Endothelial cell of umbilical vein (primary cell): ENCODE data around the gene CKLF. TPM values are rescaled to one million over a fixed set of nuclear protein-coding genes. Genes with fewer than 3 reads are reported as not detected.

Experiments used
- BruUV-seq: library from RNA; stranded (reverse); fragments of 400-500 nt; replicated peaks from 2 replicates; lab custom pipeline; 2021; lab: Mats Ljungman, UMichigan
- CTCF ChIA-PET: fragments of 300-600, 350-600 bp; sonication (Branson Sonifier 250); formaldehyde crosslinking; loops from one replicate; lab custom pipeline; 2021; ENCODE audit warnings: antibody characterized with exemption, inconsistent platforms; lab: Charles Lee
- POLR2A ChIA-PET: fragments of 300-600, 350-600 bp; sonication (Branson Sonifier 250); formaldehyde crosslinking; loops from one replicate; lab custom pipeline; 2021; ENCODE audit warnings: antibody characterized with exemption, inconsistent platforms; lab: Charles Lee
- DNase-seq: peaks from one replicate; pipeline ENCODE4 v3.0.0-alpha.2; 2011; ENCODE audit warnings: low read depth, low spot score
- FAIRE-seq: peaks from 2 replicates; lab custom pipeline; 2011; peaks lifted over from hg19 to GRCh38; lab: Jason Lieb, UNC
- H2AFZ ChIP-seq: 2 replicates; pipeline ENCODE4 v1.6.0; 2012; ENCODE audit warnings: low read depth, low read length, control low read depth, inconsistent platforms
- H3K27ac ChIP-seq: 2 replicates; pipeline ENCODE4 v1.5.1; 2011; ENCODE audit warnings: low read depth, mild to moderate bottlenecking, control low read depth, low read length, moderate library complexity; ENCODE audit not compliant: insufficient read depth
- H3K27me3 ChIP-seq, 2 experiments: 2 replicates each; pipeline versions ENCODE4 v1.6.0 to v1.6.1; 2011; ENCODE audit warnings: low read length in 2 of 2, mixed read lengths in 1 of 2; ENCODE audit not compliant: control insufficient read depth in 2 of 2, insufficient read depth in 2 of 2
- H3K36me3 ChIP-seq, 2 experiments: 2 replicates in 1 of 2; 3 replicates in 1 of 2; pipeline ENCODE4 v1.5.1; 2011; ENCODE audit warnings: low read length in 2 of 2, mild to moderate bottlenecking in 1 of 2, moderate library complexity in 1 of 2; ENCODE audit not compliant: control insufficient read depth in 2 of 2, insufficient read depth in 2 of 2; ENCODE audit errors: extremely low read depth in 1 of 2
- H3K4me1 ChIP-seq: 3 replicates; pipeline ENCODE4 v1.5.1; 2011; ENCODE audit warnings: mild to moderate bottlenecking, low read length; ENCODE audit not compliant: control insufficient read depth, insufficient read depth; ENCODE audit errors: extremely low read depth
- H3K4me2 ChIP-seq: 2 replicates; pipeline ENCODE4 v1.6.1; 2011; ENCODE audit warnings: low read length, control low read depth, mixed read lengths; ENCODE audit not compliant: insufficient read depth
- H3K4me3 ChIP-seq, 3 experiments: fragments of 200-600 bp in 1 of 3; sonication (generic), shearing (Covaris generic) in 1 of 3; replicated peaks in 1 of 3; 2 replicates each; pipeline ENCODE4 v1.5.1; 2011 to 2016; ENCODE audit warnings: control low read depth in 3 of 3, low read length in 3 of 3, mild to moderate bottlenecking in 2 of 3, inconsistent platforms in 1 of 3, low read depth in 1 of 3, moderate library complexity in 1 of 3; ENCODE audit not compliant: insufficient read depth in 1 of 3
- H3K79me2 ChIP-seq: 2 replicates; pipeline ENCODE4 v1.6.0; 2012; ENCODE audit warnings: low read length, inconsistent platforms; ENCODE audit not compliant: control insufficient read depth, insufficient read depth
- H3K9ac ChIP-seq: replicated peaks from 2 replicates; pipeline ENCODE3; 2011; ENCODE audit warnings: low read length, control low read depth; ENCODE audit not compliant: insufficient read depth; ENCODE audit errors: extremely low read depth
- H3K9me1 ChIP-seq: replicated peaks from 3 replicates; pipeline ENCODE4 v1.6.0; 2011; ENCODE audit warnings: mild to moderate bottlenecking, low read length; ENCODE audit not compliant: control insufficient read depth, insufficient read depth; ENCODE audit errors: extremely low read depth
- H3K9me3 ChIP-seq: replicated peaks from 2 replicates; pipeline ENCODE4 v1.5.1; 2012; ENCODE audit warnings: low read length, inconsistent platforms; ENCODE audit not compliant: control insufficient read depth, insufficient read depth
- H4K20me1 ChIP-seq: replicated peaks from 2 replicates; pipeline ENCODE3; 2011; ENCODE audit warnings: mild to moderate bottlenecking, low read length; ENCODE audit not compliant: control insufficient read depth, insufficient read depth; ENCODE audit errors: extremely low read depth
- EZH2 ChIP-seq: IDR thresholded peaks from 2 replicates; pipeline ENCODE4 v1.6.1; 2012; ENCODE audit warnings: borderline replicate concordance, low read depth, mild to moderate bottlenecking, moderate library complexity, low read length, inconsistent platforms; ENCODE audit not compliant: severe bottlenecking
- FOS ChIP-seq: IDR thresholded peaks from 2 replicates; pipeline ENCODE4 v1.6.1; 2011; ENCODE audit warnings: mild to moderate bottlenecking, low read length, moderate library complexity, borderline replicate concordance; ENCODE audit not compliant: insufficient read depth
- GATA2 ChIP-seq: IDR thresholded peaks from 2 replicates; pipeline ENCODE4 v1.7.0; 2011; ENCODE audit warnings: low read depth, mild to moderate bottlenecking, moderate library complexity, mixed read lengths, low read length; ENCODE audit not compliant: insufficient read length, insufficient read depth
- JUN ChIP-seq: IDR thresholded peaks from 2 replicates; pipeline ENCODE4 v1.6.1; 2011; ENCODE audit warnings: borderline replicate concordance, low read depth; ENCODE audit not compliant: insufficient read length, insufficient read depth
- MAX ChIP-seq: IDR thresholded peaks from 2 replicates; pipeline ENCODE4 v1.6.1; 2011; ENCODE audit not compliant: insufficient read depth, insufficient read length
- MYC ChIP-seq: IDR thresholded peaks from one replicate; pipeline ENCODE4 v1.6.1; 2011; ENCODE audit warnings: mild to moderate bottlenecking, low read depth, low read length
- POLR2A ChIP-seq: IDR thresholded peaks from 2 replicates; pipeline ENCODE4 v1.6.1; 2012; ENCODE audit warnings: low read depth, mild to moderate bottlenecking, control low read depth, low read length
- POLR2AphosphoS5 ChIP-seq: IDR thresholded peaks from 2 replicates; pipeline ENCODE4 v1.6.1; 2012; ENCODE audit warnings: low read depth, mild to moderate bottlenecking, control low read depth, low read length, moderate library complexity; ENCODE audit not compliant: insufficient read depth
- dilution Hi-C: fragments of 300-500 bp; cut with MboI; formaldehyde crosslinking; loops from one replicate; pipeline ENCODE4 v1.15.0; 2019; ENCODE audit warnings: low sequenced_read_pairs; ENCODE audit not compliant: extremely low pct_ligation_motif_present
- intact Hi-C: fragments of 100-400 bp; cut with micrococcal nuclease; formaldehyde crosslinking; loops from one replicate; pipeline ENCODE4 v1.10.0; 2022
- polyA plus RNA-seq, 4 experiments: library from polyadenylated mRNA; depleted of rRNA in 3 of 4; stranded (reverse) in 3 of 4; unstranded in 1 of 4; fragments of >200 nt; gene quantifications; 2 replicates each; pipeline versions ENCODE4 v1.2.1 to v1.2.3, GENCODE V29; 2011 to 2012; ENCODE audit warnings: missing spikeins in 1 of 4
- total RNA-seq: library from RNA; stranded (reverse); gene quantifications from 2 replicates; pipeline ENCODE4 v1.2.3, GENCODE V29; 2021
- TF ChIP-seq, protein P1 (sequence below), 2 donors: IDR thresholded peaks; 1 replicate in 1 of 2; 2 replicates in 1 of 2; pipeline ENCODE4 v1.5.1; 2011; ENCODE audit warnings: low read length in 2 of 2, mild to moderate bottlenecking in 2 of 2, moderate library complexity in 2 of 2, control low read depth in 1 of 2, inconsistent platforms in 1 of 2, low read depth in 1 of 2; ENCODE audit not compliant: insufficient read depth in 1 of 2; ENCODE audit errors: extremely low read depth in 1 of 2

CKLF gene
- total and polyA plus RNA-seq, 2 donors (not counting 3 experiments of a cell fraction or from before 2014, with no cell fraction given): 80.0 to 209 TPM

GRCh38 chr16:66572356-66572755 lies 20.0 kb downstream of the CKLF start:
- Histone ChIP-seq H3K9me3 (no peaks in the 10 kb centered on the region), H4K20me1 (no peaks in the 10 kb centered on the region), H2AFZ (no peak overlapping the region), H3K36me3 (no peaks in the 10 kb centered on the region), H3K9me1 (no peaks in the 10 kb centered on the region), H3K4me2 (no peak overlapping the region), H3K4me3 (no peak overlapping the region), H3K4me1 (peaks cover 27% of the 10 kb centered on the region), H3K27ac (no peak overlapping the region), H3K79me2 (no peaks in the 10 kb centered on the region), H3K9ac (no peak overlapping the region), H3K27me3 (no peaks in the 10 kb centered on the region)
- CTCF ChIA-PET: interaction anchor here (1.2 to 1.8 kb wide), 2 partner anchors 9 to 36 kb away, joined by 5 read pairs; no protein-coding TSS in a partner anchor
- POLR2A ChIA-PET: no interaction called here
- TF ChIP-seq EZH2 (no peak), JUN (no peak), POLR2A (no peak), MYC (no peak), GATA2 (no peak), MAX (no peak), FOS (no peak), POLR2AphosphoS5 (no peak)
- TF ChIP-seq, protein P1, sequence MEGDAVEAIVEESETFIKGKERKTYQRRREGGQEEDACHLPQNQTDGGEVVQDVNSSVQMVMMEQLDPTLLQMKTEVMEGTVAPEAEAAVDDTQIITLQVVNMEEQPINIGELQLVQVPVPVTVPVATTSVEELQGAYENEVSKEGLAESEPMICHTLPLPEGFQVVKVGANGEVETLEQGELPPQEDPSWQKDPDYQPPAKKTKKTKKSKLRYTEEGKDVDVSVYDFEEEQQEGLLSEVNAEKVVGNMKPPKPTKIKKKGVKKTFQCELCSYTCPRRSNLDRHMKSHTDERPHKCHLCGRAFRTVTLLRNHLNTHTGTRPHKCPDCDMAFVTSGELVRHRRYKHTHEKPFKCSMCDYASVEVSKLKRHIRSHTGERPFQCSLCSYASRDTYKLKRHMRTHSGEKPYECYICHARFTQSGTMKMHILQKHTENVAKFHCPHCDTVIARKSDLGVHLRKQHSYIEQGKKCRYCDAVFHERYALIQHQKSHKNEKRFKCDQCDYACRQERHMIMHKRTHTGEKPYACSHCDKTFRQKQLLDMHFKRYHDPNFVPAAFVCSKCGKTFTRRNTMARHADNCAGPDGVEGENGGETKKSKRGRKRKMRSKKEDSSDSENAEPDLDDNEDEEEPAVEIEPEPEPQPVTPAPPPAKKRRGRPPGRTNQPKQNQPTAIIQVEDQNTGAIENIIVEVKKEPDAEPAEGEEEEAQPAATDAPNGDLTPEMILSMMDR (IDR thresholded peaks at IDR 0.05; ENCODE audit: extremely low read depth in 1 of 2, insufficient read depth in 1 of 2, low read depth in 1 of 2, low read length in 2 of 2): no peak
- dilution Hi-C loops: no loop called here
- BruUV-seq: no TSS peak
- FAIRE-seq (no peak), DNase-seq (no peak)
- intact Hi-C loops: no loop called here
